CD4-positive, alpha-beta memory T cell (primary cell): ENCODE measurements around the gene PPIL6. TPM values are rescaled to one million over a fixed set of nuclear protein-coding genes. Genes with fewer than 3 reads are reported as not detected.

Experiments used
- CTCF ChIA-PET: fragments of 350-600 bp; sonication (Branson Sonifier 250); formaldehyde crosslinking; loops from one replicate; lab custom pipeline; 2021; ENCODE audit warnings: inconsistent platforms; ENCODE audit not compliant: partially characterized antibody; lab: Charles Lee
- POLR2A ChIA-PET: fragments of 350-600 bp; sonication (Branson Sonifier 250); formaldehyde crosslinking; loops from one replicate; lab custom pipeline; 2021; ENCODE audit not compliant: partially characterized antibody; lab: Charles Lee
- DNase-seq, 5 donors: peaks; one replicate each; pipeline versions ENCODE4 v3.0.0 to v3.0.0-alpha.2; 2020 to 2022; ENCODE audit warnings: mixed read lengths in 1 of 5
- H3K27ac ChIP-seq: one replicate; pipeline ENCODE4 v1.7.0; 2013; ENCODE audit warnings: low read depth, low read length
- H3K27me3 ChIP-seq: 2 replicates; pipeline ENCODE4 v1.7.0; 2013; ENCODE audit warnings: mild to moderate bottlenecking, low read length, moderate library complexity; ENCODE audit not compliant: insufficient read depth
- H3K36me3 ChIP-seq: 2 replicates; pipeline ENCODE4 v1.7.0; 2013; ENCODE audit warnings: mild to moderate bottlenecking, low read length, moderate library complexity; ENCODE audit not compliant: insufficient read depth
- H3K4me1 ChIP-seq: 2 replicates; pipeline ENCODE4 v1.7.0; 2013; ENCODE audit warnings: mild to moderate bottlenecking, low read length, moderate library complexity; ENCODE audit not compliant: insufficient read depth
- H3K4me3 ChIP-seq, 2 donors: one replicate each; pipeline ENCODE4 v1.7.0; 2013; ENCODE audit warnings: low read length in 2 of 2, mild to moderate bottlenecking in 1 of 2
- H3K9me3 ChIP-seq, 2 donors: one replicate each; pipeline ENCODE4 v1.7.0; 2013; ENCODE audit warnings: low read length in 2 of 2, control low read depth in 1 of 2; ENCODE audit not compliant: control insufficient read depth in 1 of 2
- H3K27ac Mint-ChIP-seq, 7 donors: one replicate each; pipeline ENCODE4 v1.8.0; 2020 to 2021; ENCODE audit warnings: mixed read lengths in 7 of 7, mild to moderate bottlenecking in 6 of 7, inconsistent platforms in 3 of 7, moderate library complexity in 3 of 7
- H3K27me3 Mint-ChIP-seq, 2 donors: one replicate each; pipeline ENCODE4 v1.8.0; 2020 to 2021; ENCODE audit warnings: mixed read lengths in 2 of 2
- H3K36me3 Mint-ChIP-seq, 2 donors: one replicate each; pipeline ENCODE4 v1.8.0; 2020 to 2021; ENCODE audit warnings: mixed read lengths in 2 of 2, inconsistent platforms in 1 of 2, mild to moderate bottlenecking in 1 of 2
- H3K4me1 Mint-ChIP-seq, 4 donors: one replicate each; pipeline ENCODE4 v1.8.0; 2020 to 2021; ENCODE audit warnings: mixed read lengths in 4 of 4, mild to moderate bottlenecking in 1 of 4
- H3K4me3 Mint-ChIP-seq, 8 donors: one replicate each; pipeline ENCODE4 v1.8.0; 2020 to 2021; ENCODE audit warnings: mixed read lengths in 8 of 8, mild to moderate bottlenecking in 7 of 8, moderate library complexity in 6 of 8, inconsistent platforms in 3 of 8
- H3K9me3 Mint-ChIP-seq, 8 donors: one replicate each; pipeline ENCODE4 v1.8.0; 2020 to 2021; ENCODE audit warnings: mixed read lengths in 8 of 8, mild to moderate bottlenecking in 5 of 8, inconsistent platforms in 3 of 8, moderate library complexity in 1 of 8
- intact Hi-C: fragments of 100-400 bp; cut with micrococcal nuclease; formaldehyde crosslinking; loops from one replicate; pipeline ENCODE4 v1.15.1; 2023
- polyA plus RNA-seq, 2 donors: library from polyadenylated mRNA; unstranded; fragments of 300-500 nt; fragmentation: Illumina TruSeq; gene quantifications; one replicate each; pipeline ENCODE4 v1.2.3, GENCODE V29; 2021
- total RNA-seq, 2 experiments: library from RNA; stranded (reverse); gene quantifications; one replicate each; pipeline ENCODE4 v1.2.3, GENCODE V29; 2021

Gene PPIL6
- total and polyA plus RNA-seq, 4 experiments from 2014 or later = 0.33 to 0.52 (median 0.37) TPM

DNA sequence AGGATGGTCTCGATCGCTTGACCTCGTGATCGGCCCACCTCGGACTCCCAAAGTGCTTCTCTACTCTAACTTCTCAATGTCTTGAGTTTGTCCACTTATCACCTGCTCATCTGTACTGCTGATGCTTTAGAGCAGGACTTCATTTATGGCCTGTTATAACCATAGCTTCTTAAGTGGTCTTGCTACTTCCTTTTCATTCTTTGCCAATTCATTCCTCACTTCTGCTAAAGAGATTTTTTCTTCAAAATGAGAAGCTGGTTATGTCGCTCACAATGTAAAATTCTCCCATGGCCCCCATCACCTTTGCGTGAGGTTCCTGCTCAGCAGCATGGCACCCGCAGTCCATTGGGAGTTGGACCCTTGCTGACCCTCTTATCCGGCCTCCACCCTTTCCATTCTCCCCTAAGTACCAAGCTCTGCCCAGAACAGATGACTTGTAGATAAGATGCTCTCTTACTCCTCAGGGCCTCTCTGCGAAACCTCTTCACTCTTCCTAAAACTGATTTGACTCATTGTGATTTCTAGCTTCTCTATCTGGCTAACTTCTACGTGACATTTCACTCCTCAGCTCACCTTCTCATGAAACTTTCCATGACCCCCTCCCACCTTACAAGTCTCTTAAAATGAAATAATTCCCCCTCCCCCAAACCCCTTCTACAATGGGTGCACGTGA lies 44.2 kb downstream of the PPIL6 start:
- Histone ChIP-seq H3K36me3 (no peaks in the 10 kb centered on the region), H3K27me3 (no peaks in the 10 kb centered on the region), H3K9me3 (no peaks in the 10 kb centered on the region), H3K4me1 (no peaks in the 10 kb centered on the region), H3K27ac (no peak overlapping the region), H3K4me3 (no peak overlapping the region)
- ChIA-PET POLR2A (no interaction called here), CTCF (interaction anchor here (0.5 to 4.3 kb wide), 3 partner anchors 12 to 321 kb away, joined by 3 to 22 read pairs (median 8); partner anchors contain the start of gene CD164)
- H3K4me1 Mint-ChIP-seq = peaks cover 0 to 2% (median 0%) of the 10 kb centered on the region in 4 donors
- H3K4me3 Mint-ChIP-seq = no peak overlapping the region
- H3K27me3 Mint-ChIP-seq = peaks cover 0 to 2% of the 10 kb centered on the region in 2 donors
- H3K27ac Mint-ChIP-seq = no peak overlapping the region
- no peaks in the 10 kb centered on the region for H3K36me3 Mint-ChIP-seq
- no peaks in the 10 kb centered on the region for H3K9me3 Mint-ChIP-seq
- no peak for DNase-seq
- intact Hi-C loops = no loop called here

- no peak overlapping the region for H3K27ac Mint-ChIP-seq
- intact Hi-C loops = no loop called here
- H3K4me1 ChIP-seq = no peaks in the 10 kb centered on the region
- H3K27ac ChIP-seq = no peak overlapping the region
- H3K9me3 Mint-ChIP-seq = no peaks in the 10 kb centered on the region
- H3K27me3 ChIP-seq = no peaks in the 10 kb centered on the region
- ChIA-PET CTCF (interaction anchor here (4.3 kb wide), 1 partner anchor 10 kb away, joined by 22 read pairs; the partner anchor contains the start of gene CD164), POLR2A (no interaction called here)
- H3K9me3 ChIP-seq = no peaks in the 10 kb centered on the region
- H3K36me3 ChIP-seq = no peaks in the 10 kb centered on the region
- peaks cover 0 to 2% (median 0%) of the 10 kb centered on the region in 4 donors for H3K4me1 Mint-ChIP-seq
- no peak overlapping the region for H3K4me3 ChIP-seq
- H3K4me3 Mint-ChIP-seq = no peak overlapping the region
- H3K36me3 Mint-ChIP-seq = no peaks in the 10 kb centered on the region
- DNase-seq = no peak
- peaks cover 0 to 2% of the 10 kb centered on the region in 2 donors for H3K27me3 Mint-ChIP-seq
Observed at GRCh38 chr6:109393886-109394281, 46.5 kb downstream of the PPIL6 start.

DNA sequence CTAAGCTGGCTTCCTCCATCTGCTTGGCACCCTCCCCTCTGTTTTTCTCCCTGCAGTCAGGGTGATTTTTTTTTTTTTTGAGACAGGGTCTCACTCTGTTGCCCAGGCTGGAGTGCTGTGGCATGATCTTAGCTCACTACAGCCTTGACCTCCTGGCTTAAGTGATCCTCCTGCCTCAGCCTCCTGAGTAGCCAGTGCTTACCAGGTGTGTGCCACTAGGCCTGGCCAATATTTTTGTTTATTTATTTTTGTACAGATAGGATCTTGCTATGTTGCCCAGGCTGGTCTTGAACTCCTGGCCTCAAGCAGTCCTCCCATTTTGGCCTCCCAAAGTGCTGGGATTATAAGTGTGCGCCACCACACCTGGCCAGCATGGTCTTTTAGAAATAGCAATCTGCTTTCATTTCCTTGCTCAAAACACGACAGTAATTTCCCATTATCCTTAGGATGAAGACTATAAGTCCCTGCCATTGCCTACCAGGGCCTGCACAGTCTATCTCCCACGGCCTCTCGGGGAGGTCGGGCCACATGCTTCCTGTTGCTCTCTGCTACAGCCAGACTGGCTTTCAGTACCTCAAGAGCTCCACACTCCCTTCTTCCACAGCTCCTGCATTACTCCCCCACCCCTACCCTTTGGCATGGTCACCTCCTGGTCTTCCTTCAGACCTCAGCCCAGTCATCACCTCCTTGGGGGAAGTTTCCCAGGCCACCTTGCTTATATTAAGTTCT lies 47.1 kb downstream of the PPIL6 start:
- Histone ChIP-seq H3K27me3 (no peaks in the 10 kb centered on the region), H3K9me3 (no peaks in the 10 kb centered on the region), H3K36me3 (no peaks in the 10 kb centered on the region), H3K27ac (no peak overlapping the region), H3K4me1 (no peaks in the 10 kb centered on the region), H3K4me3 (no peak overlapping the region)
- Mint-ChIP-seq H3K9me3 (no peaks in the 10 kb centered on the region), H3K4me1 (peaks cover 0 to 2% (median 0%) of the 10 kb centered on the region in 4 donors), H3K27me3 (peaks cover 0 to 2% of the 10 kb centered on the region in 2 donors), H3K27ac (no peak overlapping the region), H3K4me3 (no peak overlapping the region), H3K36me3 (no peaks in the 10 kb centered on the region)
- CTCF ChIA-PET = interaction anchor here (1.2 to 2.3 kb wide), 2 partner anchors 10 to 205 kb away, joined by 5 to 8 read pairs; partner anchors contain the start of gene CD164
- POLR2A ChIA-PET = interaction anchor here (1.2 kb wide), 1 partner anchor 11 kb away, joined by 4 read pairs; the partner anchor contains the start of gene CD164
- intact Hi-C loops = no loop called here
- no peak for DNase-seq

DNA sequence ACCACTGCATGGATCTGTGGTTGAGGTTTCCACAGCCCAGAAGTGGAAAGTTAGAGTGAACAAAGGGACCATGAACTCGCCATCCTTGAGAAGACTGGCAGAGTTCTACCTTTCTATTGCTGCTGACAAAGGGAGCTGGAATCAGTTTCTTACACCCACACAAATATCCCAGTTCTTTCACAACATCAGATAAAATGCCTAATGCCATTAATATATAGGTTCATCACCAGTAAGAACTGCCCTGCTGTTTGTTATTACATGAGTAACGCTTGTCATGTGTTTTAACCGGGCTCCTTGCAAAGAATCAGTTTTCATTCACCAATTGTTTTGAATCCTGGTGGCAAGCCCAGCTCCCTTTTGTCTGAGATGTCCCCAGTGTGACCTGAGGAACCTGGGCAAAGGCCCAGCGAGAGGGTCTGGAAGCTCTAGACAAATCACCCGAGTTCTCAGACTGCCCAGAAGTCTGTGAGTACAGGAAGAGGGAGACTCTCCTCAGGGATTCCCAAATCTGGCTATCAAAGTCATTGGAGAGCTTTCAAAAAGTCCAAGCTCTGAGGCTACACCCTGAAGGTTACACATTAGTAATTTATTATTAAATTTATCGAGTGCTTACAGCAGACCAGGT lies 50.7 kb downstream of the PPIL6 start:
- intact Hi-C loops = loop anchor here (10.0 kb wide), 1 partner anchor 515 kb away; no protein-coding TSS in a partner anchor
- no peaks in the 10 kb centered on the region for H3K9me3 ChIP-seq
- H3K27ac Mint-ChIP-seq = no peak overlapping the region
- no peak overlapping the region for H3K4me3 Mint-ChIP-seq
- no peaks in the 10 kb centered on the region for H3K4me1 ChIP-seq
- no peaks in the 10 kb centered on the region for H3K36me3 Mint-ChIP-seq
- no peaks in the 10 kb centered on the region for H3K36me3 ChIP-seq
- no peak for DNase-seq
- ChIA-PET POLR2A (no interaction called here), CTCF (interaction anchor here (0.7 to 1.3 kb wide), 2 partner anchors 21 to 201 kb away, joined by 3 read pairs; no protein-coding TSS in a partner anchor)
- no peak overlapping the region for H3K4me3 ChIP-seq
- H3K9me3 Mint-ChIP-seq = no peaks in the 10 kb centered on the region
- peaks cover 0 to 2% (median under 1%) of the 10 kb centered on the region in 4 donors for H3K4me1 Mint-ChIP-seq
- no peaks in the 10 kb centered on the region for H3K27me3 ChIP-seq
- no peaks in the 10 kb centered on the region for H3K27me3 Mint-ChIP-seq
- no peak overlapping the region for H3K27ac ChIP-seq

GRCh38 chr6:109388265-109388664 lies 52.2 kb downstream of the PPIL6 start:
- Mint-ChIP-seq H3K27ac (no peak overlapping the region), H3K4me1 (peaks cover 3 to 14% (median 5%) of the 10 kb centered on the region in 4 donors), H3K27me3 (no peaks in the 10 kb centered on the region), H3K4me3 (no peak overlapping the region), H3K36me3 (no peaks in the 10 kb centered on the region), H3K9me3 (no peaks in the 10 kb centered on the region)
- H3K4me3 ChIP-seq = no peak overlapping the region
- peaks cover 7% of the 10 kb centered on the region for H3K4me1 ChIP-seq
- ChIA-PET CTCF (interaction anchor here (1.0 to 7.2 kb wide), 2 partner anchors 200 to 201 kb away, joined by 4 to 161 read pairs; no protein-coding TSS in a partner anchor), POLR2A (no interaction called here)
- DNase-seq = no peak
- intact Hi-C loops = loop anchor here (10.0 kb wide), 1 partner anchor 513 kb away; no protein-coding TSS in a partner anchor
- H3K9me3 ChIP-seq = no peaks in the 10 kb centered on the region
- no peak overlapping the region for H3K27ac ChIP-seq
- H3K36me3 ChIP-seq = no peaks in the 10 kb centered on the region
- no peaks in the 10 kb centered on the region for H3K27me3 ChIP-seq

GRCh38 chr6:109383438-109383940 lies 56.9 kb downstream of the PPIL6 start:
- Histone ChIP-seq H3K27me3 (no peaks in the 10 kb centered on the region), H3K36me3 (no peaks in the 10 kb centered on the region), H3K4me3 (peak overlapping the region; percentile 77 to 96), H3K4me1 (peaks cover 30% of the 10 kb centered on the region), H3K27ac (peak overlapping the region; percentile 97), H3K9me3 (no peaks in the 10 kb centered on the region)
- peak overlapping the region; percentile 99 to 100 (median 99) for H3K27ac Mint-ChIP-seq
- intact Hi-C loops = loop anchor here (1.0 to 10.0 kb wide), 10 partner anchors 58 to 1491 kb away; partner anchors contain the start of genes AMD1, CDK19 and SNX3
- H3K27me3 Mint-ChIP-seq = no peaks in the 10 kb centered on the region
- H3K36me3 Mint-ChIP-seq = peaks cover 5 to 23% of the 10 kb centered on the region in 2 donors
- DNase-seq = no peak
- H3K9me3 Mint-ChIP-seq = no peaks in the 10 kb centered on the region
- peaks cover 20 to 47% (median 32%) of the 10 kb centered on the region in 4 donors for H3K4me1 Mint-ChIP-seq
- peak overlapping the region; percentile 89 to 98 (median 98) for H3K4me3 Mint-ChIP-seq
- ChIA-PET CTCF (interaction anchor here (0.5 to 7.2 kb wide), 45 partner anchors 8 to 1725 kb away, joined by 3 to 161 read pairs (median 4); partner anchors contain the start of genes AK9, CEP57L1, FIG4 and PPIL6), POLR2A (interaction anchor here (0.6 to 5.6 kb wide), 33 partner anchors 10 to 1493 kb away, joined by 3 to 148 read pairs (median 7); partner anchors contain the start of genes AK9, AMD1, CDK19 and CEP57L1)
